Nephron progenitor cell (in vitro differentiated cells): ENCODE measurements around the gene ITGB5.
"Not testable (repeated sequence)": the region's sequence is repeated elsewhere in the genome, so short reads cannot be mapped to it uniquely, and the experiment has no call there.

ENCODE experiments used
- DNase-seq: peaks from one replicate; pipeline ENCODE4 v3.0.0; 2021
- H3K27ac Mint-ChIP-seq: 2 replicates; pipeline ENCODE4 v1.8.0; 2021; ENCODE audit warnings: mild to moderate bottlenecking, moderate library complexity, mixed read lengths
- H3K27me3 Mint-ChIP-seq: 2 replicates; pipeline ENCODE4 v1.8.0; 2021; ENCODE audit warnings: mild to moderate bottlenecking, low read depth, mixed read lengths; ENCODE audit not compliant: poor library complexity
- H3K36me3 Mint-ChIP-seq: 2 replicates; pipeline ENCODE4 v1.8.0; 2021; ENCODE audit warnings: low read depth, mixed read lengths
- H3K4me1 Mint-ChIP-seq: 2 replicates; pipeline ENCODE4 v1.8.0; 2021; ENCODE audit warnings: mixed read lengths
- H3K4me3 Mint-ChIP-seq: 2 replicates; pipeline ENCODE4 v1.8.0; 2021; ENCODE audit warnings: mild to moderate bottlenecking, moderate library complexity, mixed read lengths
- H3K9me3 Mint-ChIP-seq: 2 replicates; pipeline ENCODE4 v1.8.0; 2021; ENCODE audit warnings: mild to moderate bottlenecking, moderate library complexity, mixed read lengths
- TF ChIP-seq, protein P1 (sequence below): fragments of 200-600 bp; sonication (generic); IDR thresholded peaks from 2 replicates; pipeline ENCODE4 v1.5.0; 2021; ENCODE audit warnings: antibody characterized with exemption

The ITGB5 gene

GRCh38 chr3:124829819-124830554, 57.2 kb downstream of the ITGB5 start:
- no peak for DNase-seq
- Mint-ChIP-seq H3K27ac (peak overlapping the region; percentile 75), H3K4me3 (no peak overlapping the region), H3K9me3 (peaks cover 6% of the 10 kb centered on the region), H3K36me3 (peaks cover 55% of the 10 kb centered on the region), H3K27me3 (no peaks in the 10 kb centered on the region), H3K4me1 (peaks cover 52% of the 10 kb centered on the region)
- TF ChIP-seq, protein P1, sequence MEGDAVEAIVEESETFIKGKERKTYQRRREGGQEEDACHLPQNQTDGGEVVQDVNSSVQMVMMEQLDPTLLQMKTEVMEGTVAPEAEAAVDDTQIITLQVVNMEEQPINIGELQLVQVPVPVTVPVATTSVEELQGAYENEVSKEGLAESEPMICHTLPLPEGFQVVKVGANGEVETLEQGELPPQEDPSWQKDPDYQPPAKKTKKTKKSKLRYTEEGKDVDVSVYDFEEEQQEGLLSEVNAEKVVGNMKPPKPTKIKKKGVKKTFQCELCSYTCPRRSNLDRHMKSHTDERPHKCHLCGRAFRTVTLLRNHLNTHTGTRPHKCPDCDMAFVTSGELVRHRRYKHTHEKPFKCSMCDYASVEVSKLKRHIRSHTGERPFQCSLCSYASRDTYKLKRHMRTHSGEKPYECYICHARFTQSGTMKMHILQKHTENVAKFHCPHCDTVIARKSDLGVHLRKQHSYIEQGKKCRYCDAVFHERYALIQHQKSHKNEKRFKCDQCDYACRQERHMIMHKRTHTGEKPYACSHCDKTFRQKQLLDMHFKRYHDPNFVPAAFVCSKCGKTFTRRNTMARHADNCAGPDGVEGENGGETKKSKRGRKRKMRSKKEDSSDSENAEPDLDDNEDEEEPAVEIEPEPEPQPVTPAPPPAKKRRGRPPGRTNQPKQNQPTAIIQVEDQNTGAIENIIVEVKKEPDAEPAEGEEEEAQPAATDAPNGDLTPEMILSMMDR = no peak

GRCh38 chr3:124829178-124829818, 57.9 kb downstream of the ITGB5 start:
- TF ChIP-seq, protein P1 = no peak
- no peak for DNase-seq
- peaks cover 10% of the 10 kb centered on the region for H3K9me3 Mint-ChIP-seq
- H3K36me3 Mint-ChIP-seq = peaks cover 60% of the 10 kb centered on the region
- peak overlapping the region; percentile 75 for H3K27ac Mint-ChIP-seq
- no peaks in the 10 kb centered on the region for H3K27me3 Mint-ChIP-seq
- H3K4me1 Mint-ChIP-seq = peaks cover 45% of the 10 kb centered on the region
- H3K4me3 Mint-ChIP-seq = no peak overlapping the region

- H3K27me3 Mint-ChIP-seq, H3K27ac Mint-ChIP-seq, DNase-seq, H3K4me3 Mint-ChIP-seq: not testable (repeated sequence)
- H3K9me3 Mint-ChIP-seq = peaks cover 11% of the 10 kb centered on the region
- TF ChIP-seq, protein P1 = peak; percentile 30
- H3K36me3 Mint-ChIP-seq = peaks cover 60% of the 10 kb centered on the region
- H3K4me1 Mint-ChIP-seq = peaks cover 36% of the 10 kb centered on the region
Measured at GRCh38 chr3:124827476-124828206, 59.5 kb downstream of the ITGB5 start.

- TF ChIP-seq, protein P1 = no peak
- no peak for DNase-seq
- no peak overlapping the region for H3K4me3 Mint-ChIP-seq
- H3K9me3 Mint-ChIP-seq = peaks cover 11% of the 10 kb centered on the region
- H3K4me1 Mint-ChIP-seq = peaks cover 36% of the 10 kb centered on the region
- H3K36me3 Mint-ChIP-seq = peaks cover 61% of the 10 kb centered on the region
- H3K27me3 Mint-ChIP-seq = no peaks in the 10 kb centered on the region
- H3K27ac Mint-ChIP-seq = no peak overlapping the region
Measured at GRCh38 chr3:124826703-124827102, 60.5 kb downstream of the ITGB5 start.

DNA sequence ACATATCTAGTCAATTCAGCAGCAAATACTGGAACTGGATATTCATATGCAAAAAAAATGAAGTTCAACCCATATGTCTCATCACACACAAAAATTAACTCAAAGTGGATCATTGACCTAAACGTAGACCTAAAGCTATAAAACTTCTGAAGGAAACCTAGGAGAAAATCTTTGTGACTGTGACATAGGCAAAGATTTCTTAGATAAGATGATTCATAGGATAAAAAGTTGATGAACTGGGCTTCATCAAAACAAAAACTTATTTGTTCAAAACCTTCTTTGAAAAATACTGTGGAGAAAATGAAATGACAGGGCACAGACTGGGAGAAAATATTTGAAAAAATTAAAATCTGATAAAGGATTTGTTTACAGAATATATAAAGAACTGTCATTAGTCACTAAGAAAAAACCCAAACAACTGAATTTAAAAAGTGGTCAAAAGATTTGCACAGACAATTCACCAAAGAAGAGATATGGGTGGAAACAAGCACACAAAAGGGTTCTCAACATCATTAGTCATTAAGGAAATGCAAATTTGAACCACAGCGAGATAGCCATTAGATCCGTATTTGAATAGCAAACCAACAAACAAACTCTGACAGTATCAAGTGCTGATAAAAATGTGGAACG, 62.8 kb downstream of the ITGB5 start:
- Mint-ChIP-seq H3K9me3 (peaks cover 11% of the 10 kb centered on the region), H3K4me1 (peaks cover 20% of the 10 kb centered on the region), H3K27me3 (no peaks in the 10 kb centered on the region), H3K36me3 (peaks cover 52% of the 10 kb centered on the region), H3K27ac (no peak overlapping the region), H3K4me3 (no peak overlapping the region)
- DNase-seq = no peak
- TF ChIP-seq, protein P1 = no peak
